Regular cardiac myocyte (primary cell): ENCODE measurements around the gene SERPINB4. TPM values are rescaled to one million over a fixed set of nuclear protein-coding genes. Genes with fewer than 3 reads are reported as not detected.

Experiments
- total RNA-seq: library from RNA; depleted of rRNA; stranded (reverse); fragments of >200 nt; gene quantifications from 2 replicates; pipeline ENCODE4 v1.2.3, GENCODE V29; 2014

SERPINB4 gene
- not detected in 2 replicates for total RNA-seq

GRCh38 chr18:63644142-63644541 lies at the start of gene SERPINB4:
TSS of gene SERPINB4 (minus strand) at chr18:63644256. CDS start at chr18:63643577, 679 bp downstream.

GRCh38 chr18:63661750-63662149 lies 17.7 kb upstream of the SERPINB4 start, which contains the start of gene SERPINB3:
TSS of gene SERPINB3 (minus strand) at chr18:63661893. CDS start at chr18:63661216, 677 bp downstream.

Other genes starting within 250 kb of the SERPINB4 start
- gene VPS4B, start 221.8 kb downstream of the SERPINB4 start, total RNA-seq: 42.6 and 48.2 TPM in 2 replicates
- gene SERPINB5, start 167.3 kb downstream of the SERPINB4 start, total RNA-seq: under 0.01 TPM in 2 replicates
- gene SERPINB12, start 101.9 kb downstream of the SERPINB4 start, total RNA-seq: not detected in 2 replicates
- not detected in 2 replicates for gene SERPINB13, start 56.9 kb downstream of the SERPINB4 start, total RNA-seq
- gene SERPINB3, start 17.6 kb upstream of the SERPINB4 start, total RNA-seq: not detected in 2 replicates
- gene SERPINB11, start 58.7 kb upstream of the SERPINB4 start, total RNA-seq: not detected in 2 replicates
- 0.28 and 0.38 TPM in 2 replicates for gene SERPINB7, start 131.2 kb upstream of the SERPINB4 start, total RNA-seq
- gene SERPINB2, start 243.4 kb upstream of the SERPINB4 start, total RNA-seq: 0.38 and 2.0 TPM in 2 replicates